Gastroesophageal sphincter (tissue), 4 donors: ENCODE data around the gene RAP1B. TPM values are rescaled to one million over a fixed set of nuclear protein-coding genes. Genes with fewer than 3 reads are reported as not detected.

Source experiments
- ATAC-seq: fragments of 150-250 bp; one replicate; pipeline ENCODE4 v1.9.1; 2016; ENCODE audit warnings: mild to moderate bottlenecking, moderate library complexity
- H3K27ac ChIP-seq, 4 donors: fragments of 200-600 bp; sonication (generic) in 3 of 4; 1 replicate in 3 of 4; 2 replicates in 1 of 4; pipeline ENCODE4 v1.5.1; 2016 to 2019
- H3K27me3 ChIP-seq: fragments of 200-600 bp; sonication (generic); one replicate; pipeline ENCODE4 v1.5.1; 2019
- H3K36me3 ChIP-seq, 2 donors: fragments of 200-600 bp; sonication (generic); one replicate each; pipeline ENCODE4 v1.5.1; 2019; ENCODE audit warnings: control low read depth in 1 of 2
- H3K4me1 ChIP-seq, 3 donors: fragments of 200-600 bp; sonication (generic); 1 replicate in 2 of 3; 2 replicates in 1 of 3; pipeline ENCODE4 v1.5.1; 2016 to 2019; ENCODE audit warnings: control low read depth in 2 of 3
- H3K4me3 ChIP-seq, 2 donors: fragments of 200-600 bp; sonication (generic); one replicate each; pipeline ENCODE4 v1.5.1; 2019; ENCODE audit warnings: mild to moderate bottlenecking in 1 of 2, moderate library complexity in 1 of 2
- H3K9me3 ChIP-seq, 3 donors: fragments of 200-600 bp; sonication (generic); one replicate each; pipeline ENCODE4 v1.5.1; 2017 to 2019; ENCODE audit warnings: control low read depth in 2 of 3
- EP300 ChIP-seq: sonication (generic); formaldehyde crosslinking; IDR thresholded peaks from one replicate; pipeline ENCODE4 v1.6.1; 2017; ENCODE audit warnings: antibody characterized with exemption, mild to moderate bottlenecking
- POLR2A ChIP-seq, 2 donors: fragments of 450-650 bp; IDR thresholded peaks; one replicate each; pipeline ENCODE4 v1.6.1; 2017; ENCODE audit warnings: antibody characterized with exemption in 2 of 2, mild to moderate bottlenecking in 2 of 2, moderate library complexity in 1 of 2
- POLR2AphosphoS5 ChIP-seq: sonication (generic); formaldehyde crosslinking; IDR thresholded peaks from one replicate; pipeline ENCODE4 v1.6.1; 2017; ENCODE audit warnings: antibody characterized with exemption
- WGBS, 2 donors: methylation state at CpG; one replicate each; pipeline ENCODE4 v1.1.5; 2018; ENCODE audit warnings: low coverage in 1 of 2; 5-methylcytosine and 5-hydroxymethylcytosine counted together
- total RNA-seq, 4 donors: library from RNA; depleted of rRNA; stranded (reverse); fragments of >200 nt; gene quantifications; one replicate each; pipeline ENCODE4 v1.1.0, GENCODE V29; 2016
- TF ChIP-seq, protein P1 (sequence below), 4 experiments: fragments of 200-600 bp in 2 of 4; fragments of 450-650 bp in 2 of 4; sonication (generic) in 1 of 4; IDR thresholded peaks; one replicate each; pipeline ENCODE4 v1.5.1; 2017 to 2019; ENCODE audit warnings: antibody characterized with exemption in 4 of 4, mild to moderate bottlenecking in 2 of 4, moderate library complexity in 2 of 4

RAP1B gene
- total RNA-seq, 4 donors from 2014 or later: 131 to 218 (median 205) TPM

GRCh38 chr12:68622250-68622649 is 11.6 kb downstream of the RAP1B start:
- H3K27ac ChIP-seq: peak overlapping the region in 1 of 4 donors; percentile 47
- no peaks in the 10 kb centered on the region for H3K9me3 ChIP-seq
- H3K4me3 ChIP-seq: no peak overlapping the region
- no peaks in the 10 kb centered on the region for H3K27me3 ChIP-seq
- ATAC-seq: no peak
- H3K36me3 ChIP-seq: peaks cover 0 to 5% of the 10 kb centered on the region in 2 donors
- 60 to 88% methylated on average over 1 of the region's 1 CpG for WGBS, 2 donors
- TF ChIP-seq POLR2AphosphoS5: no peak
- TF ChIP-seq, protein P1, sequence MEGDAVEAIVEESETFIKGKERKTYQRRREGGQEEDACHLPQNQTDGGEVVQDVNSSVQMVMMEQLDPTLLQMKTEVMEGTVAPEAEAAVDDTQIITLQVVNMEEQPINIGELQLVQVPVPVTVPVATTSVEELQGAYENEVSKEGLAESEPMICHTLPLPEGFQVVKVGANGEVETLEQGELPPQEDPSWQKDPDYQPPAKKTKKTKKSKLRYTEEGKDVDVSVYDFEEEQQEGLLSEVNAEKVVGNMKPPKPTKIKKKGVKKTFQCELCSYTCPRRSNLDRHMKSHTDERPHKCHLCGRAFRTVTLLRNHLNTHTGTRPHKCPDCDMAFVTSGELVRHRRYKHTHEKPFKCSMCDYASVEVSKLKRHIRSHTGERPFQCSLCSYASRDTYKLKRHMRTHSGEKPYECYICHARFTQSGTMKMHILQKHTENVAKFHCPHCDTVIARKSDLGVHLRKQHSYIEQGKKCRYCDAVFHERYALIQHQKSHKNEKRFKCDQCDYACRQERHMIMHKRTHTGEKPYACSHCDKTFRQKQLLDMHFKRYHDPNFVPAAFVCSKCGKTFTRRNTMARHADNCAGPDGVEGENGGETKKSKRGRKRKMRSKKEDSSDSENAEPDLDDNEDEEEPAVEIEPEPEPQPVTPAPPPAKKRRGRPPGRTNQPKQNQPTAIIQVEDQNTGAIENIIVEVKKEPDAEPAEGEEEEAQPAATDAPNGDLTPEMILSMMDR (IDR thresholded peaks at IDR 0.05): no peak
- no peak for TF ChIP-seq EP300
- no peak for TF ChIP-seq POLR2A (IDR thresholded peaks at IDR 0.05)
- peaks cover 13 to 88% (median 36%) of the 10 kb centered on the region in 3 donors for H3K4me1 ChIP-seq

DNA sequence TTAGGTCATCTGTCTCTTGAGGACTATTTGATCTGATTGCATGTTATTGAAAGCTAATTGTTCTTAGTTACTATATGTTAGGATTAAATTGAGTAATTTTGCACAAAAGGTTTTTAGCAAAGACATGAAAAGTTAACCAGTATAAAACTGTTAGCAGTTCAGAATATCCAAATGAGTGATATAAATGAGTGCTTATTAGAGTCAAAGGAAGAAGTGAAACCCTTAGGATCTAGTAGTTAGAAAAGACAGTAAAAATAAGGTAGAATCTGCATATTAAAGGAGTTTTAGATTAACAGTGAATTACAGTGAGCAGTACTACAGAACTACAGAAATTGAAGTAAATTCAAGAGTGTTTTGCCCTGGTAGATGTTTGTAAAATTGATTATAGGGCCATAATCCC is 12.4 kb downstream of the RAP1B start:
- no peak overlapping the region for H3K27ac ChIP-seq
- H3K27me3 ChIP-seq: no peaks in the 10 kb centered on the region
- no peak overlapping the region for H3K4me3 ChIP-seq
- H3K9me3 ChIP-seq: peaks cover 0 to 6% (median 0%) of the 10 kb centered on the region in 3 donors
- ATAC-seq: no peak
- peaks cover 13 to 83% (median 36%) of the 10 kb centered on the region in 3 donors for H3K4me1 ChIP-seq
- peaks cover 0 to 11% of the 10 kb centered on the region in 2 donors for H3K36me3 ChIP-seq
- TF ChIP-seq EP300: no peak
- no peak for TF ChIP-seq POLR2AphosphoS5
- TF ChIP-seq POLR2A (IDR thresholded peaks at IDR 0.05): no peak
- TF ChIP-seq, protein P1 (IDR thresholded peaks at IDR 0.05): no peak

- Histone ChIP-seq H3K9me3 (peaks cover 0 to 7% (median 0%) of the 10 kb centered on the region in 3 donors), H3K27ac (no peak overlapping the region), H3K27me3 (no peaks in the 10 kb centered on the region), H3K36me3 (peaks cover 0 to 12% of the 10 kb centered on the region in 2 donors), H3K4me1 (peaks cover 7 to 74% (median 30%) of the 10 kb centered on the region in 3 donors), H3K4me3 (no peak overlapping the region)
- no peak for ATAC-seq
- 86% methylated on average over 1 of the region's 1 CpG; no CpG with 5 or more reads in 1 of the 2 donors for WGBS, 2 donors
- no peak for TF ChIP-seq EP300
- TF ChIP-seq POLR2A (IDR thresholded peaks at IDR 0.05): no peak
- TF ChIP-seq, protein P1 (IDR thresholded peaks at IDR 0.05): no peak
- TF ChIP-seq POLR2AphosphoS5: no peak
Observed at GRCh38 chr12:68623984-68624383, 13.3 kb downstream of the RAP1B start.

DNA sequence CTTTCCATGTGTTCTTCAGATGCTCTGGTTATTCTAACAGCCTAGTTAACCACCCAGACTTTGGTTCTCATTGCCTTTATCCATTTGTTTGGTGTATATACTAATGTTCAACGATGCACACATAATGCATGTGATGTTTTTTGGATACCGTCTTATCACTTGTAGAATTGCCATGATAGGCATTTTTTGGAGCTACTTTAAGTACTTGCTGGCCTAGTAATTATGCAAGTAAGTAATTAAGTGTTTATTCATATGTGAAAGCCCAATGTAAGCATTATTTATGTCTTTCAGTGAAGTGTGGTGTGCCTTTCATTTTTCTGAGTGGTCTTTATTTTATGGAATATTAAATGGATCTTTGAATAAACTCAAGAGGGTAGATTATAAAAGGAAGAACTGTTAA is 14.2 kb downstream of the RAP1B start:
- Histone ChIP-seq H3K4me1 (peaks cover 0 to 74% (median 23%) of the 10 kb centered on the region in 3 donors), H3K36me3 (peaks cover 0 to 12% of the 10 kb centered on the region in 2 donors), H3K4me3 (no peak overlapping the region), H3K27ac (no peak overlapping the region), H3K9me3 (peaks cover 0 to 7% (median 0%) of the 10 kb centered on the region in 3 donors), H3K27me3 (no peaks in the 10 kb centered on the region)
- TF ChIP-seq POLR2AphosphoS5 (no peak), EP300 (no peak), POLR2A (IDR thresholded peaks at IDR 0.05) (no peak)
- TF ChIP-seq, protein P1 (IDR thresholded peaks at IDR 0.05): no peak
- WGBS, 2 donors: 100% methylated on average over 2 of the region's 2 CpGs
- ATAC-seq: no peak

- WGBS, 2 donors: 92 to 100% methylated on average over 3 of the region's 3 CpGs
- no peak overlapping the region for H3K27ac ChIP-seq
Observed at GRCh38 chr12:68627673-68628319, 17.1 kb downstream of the RAP1B start.

More at GRCh38 chr12:68627673-68628319, 17.1 kb downstream of the RAP1B start:
- ATAC-seq: no peak
- H3K27me3 ChIP-seq: no peaks in the 10 kb centered on the region
- peaks cover 0 to 74% (median 3%) of the 10 kb centered on the region in 3 donors for H3K4me1 ChIP-seq
- peaks cover 0 to 7% (median 0%) of the 10 kb centered on the region in 3 donors for H3K9me3 ChIP-seq
- TF ChIP-seq, protein P1 (IDR thresholded peaks at IDR 0.05): no peak
- no peak for TF ChIP-seq POLR2AphosphoS5
- no peak for TF ChIP-seq POLR2A (IDR thresholded peaks at IDR 0.05)
- no peak for TF ChIP-seq EP300
- H3K4me3 ChIP-seq: no peak overlapping the region
- peaks cover 0 to 12% of the 10 kb centered on the region in 2 donors for H3K36me3 ChIP-seq
